GM19193 (cell line): ENCODE results near the gene MANBA.

Experiments
- POLR2A ChIP-seq: IDR thresholded peaks from 4 replicates; pipeline ENCODE4 v1.6.1; 2011; ENCODE audit not compliant: insufficient read depth, insufficient read length; ENCODE audit errors: extremely low read depth

Gene MANBA

DNA sequence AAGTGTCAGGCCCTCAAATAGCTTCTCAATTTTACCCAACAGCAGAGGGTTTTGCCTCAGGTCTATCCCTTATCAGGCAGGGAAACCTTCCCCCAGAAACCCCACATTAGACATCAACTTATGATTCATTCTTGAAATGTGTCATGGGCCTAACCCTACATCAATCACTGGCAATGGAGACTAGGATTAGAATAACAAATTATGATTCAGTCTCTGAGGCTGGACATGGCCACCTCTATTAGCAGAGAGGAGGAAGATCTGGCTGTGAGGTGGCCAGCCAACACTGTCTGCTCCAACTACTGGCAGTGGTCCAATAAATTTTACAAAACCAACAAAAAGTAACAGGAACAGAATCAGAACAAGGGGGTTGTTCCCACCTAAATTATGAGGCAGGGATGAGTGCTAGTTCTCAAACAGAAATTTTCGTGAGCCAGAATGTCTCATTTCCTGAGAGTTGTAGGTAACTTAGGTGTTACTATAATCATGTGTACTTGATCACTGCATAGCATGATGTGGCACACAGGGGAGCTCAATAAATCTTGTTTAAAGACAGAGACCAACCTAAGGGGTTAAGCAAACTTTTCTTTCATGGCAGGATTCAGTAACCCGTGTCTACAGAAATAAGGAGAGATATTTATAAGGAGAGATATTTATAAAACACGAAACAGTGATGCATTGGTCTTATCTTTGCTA, 132.8 kb downstream of the MANBA start:
- TF ChIP-seq POLR2A, result no peak

DNA sequence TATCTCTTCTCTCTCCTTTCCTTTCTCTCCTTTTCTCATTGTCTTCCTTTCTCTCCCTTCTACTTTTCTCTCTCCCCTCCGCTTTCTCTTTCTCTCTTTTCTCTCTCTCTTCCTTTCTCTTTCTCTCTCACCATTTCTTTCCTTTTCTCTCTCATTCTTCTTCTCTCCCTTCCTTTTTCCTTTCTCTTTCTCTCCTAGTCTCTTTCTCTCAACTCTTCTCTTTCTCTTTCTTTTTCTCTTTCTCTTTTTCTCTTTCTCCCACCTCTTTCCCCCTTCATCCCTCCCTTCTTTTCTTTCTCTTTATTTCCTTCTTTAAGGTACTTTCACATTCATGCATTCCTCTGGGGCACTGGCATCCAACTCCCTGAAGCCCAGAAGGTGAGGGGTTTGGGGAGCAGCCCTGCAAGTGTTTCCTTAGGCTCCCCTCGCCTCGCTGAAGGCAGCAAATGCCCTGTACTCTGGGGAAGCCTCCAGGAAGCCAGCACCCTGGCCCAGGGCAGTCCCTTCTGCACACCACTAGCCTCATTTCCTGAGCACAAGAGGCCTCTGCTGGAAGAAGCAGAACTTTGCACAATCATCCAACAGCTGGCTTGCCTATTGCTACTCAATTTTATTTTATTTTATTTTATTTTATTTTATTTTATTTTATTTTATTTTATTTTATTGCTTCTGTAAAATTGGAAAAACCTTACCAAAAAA, 135.4 kb downstream of the MANBA start:
- TF ChIP-seq POLR2A, result no peak

DNA sequence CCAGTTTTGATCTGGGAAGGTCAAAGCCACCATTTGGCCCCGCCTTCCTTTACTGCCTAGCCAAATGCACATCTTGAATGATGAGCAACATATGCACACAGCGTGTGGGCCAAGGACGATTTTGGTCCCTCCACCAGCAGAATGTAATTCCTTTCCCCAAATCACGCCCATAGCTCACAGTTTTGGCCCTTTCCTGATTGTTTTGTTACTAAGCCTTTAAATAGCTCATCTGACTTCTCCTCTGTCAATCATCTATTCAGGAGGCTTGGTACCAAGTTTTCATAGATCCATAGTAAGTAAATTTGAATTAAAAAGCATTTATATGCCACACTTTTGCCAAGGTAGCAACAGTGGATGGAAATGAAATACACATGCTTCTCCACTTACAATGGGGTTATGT, 136.3 kb downstream of the MANBA start:
- no peak for TF ChIP-seq POLR2A

DNA sequence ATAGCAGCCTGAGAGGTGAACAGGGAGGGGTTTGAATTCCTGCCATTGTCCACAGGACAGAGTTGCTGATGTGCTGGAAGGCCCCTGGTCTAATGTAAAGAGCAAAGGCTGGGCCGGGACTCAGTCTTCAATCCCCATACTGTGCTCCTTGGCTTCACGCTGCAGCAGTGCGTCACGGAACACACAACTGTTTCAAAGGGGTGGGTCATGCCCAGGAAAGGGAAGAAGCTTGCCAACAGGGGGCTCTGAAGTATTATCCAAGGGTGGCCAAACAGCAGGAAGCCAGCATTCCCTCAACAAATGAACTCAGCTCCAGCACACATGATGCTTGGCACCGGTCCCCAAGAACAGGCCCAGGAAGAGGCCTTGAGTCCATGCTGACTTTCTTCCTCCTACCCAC, 137.1 kb downstream of the MANBA start:
- TF ChIP-seq POLR2A, result no peak

DNA sequence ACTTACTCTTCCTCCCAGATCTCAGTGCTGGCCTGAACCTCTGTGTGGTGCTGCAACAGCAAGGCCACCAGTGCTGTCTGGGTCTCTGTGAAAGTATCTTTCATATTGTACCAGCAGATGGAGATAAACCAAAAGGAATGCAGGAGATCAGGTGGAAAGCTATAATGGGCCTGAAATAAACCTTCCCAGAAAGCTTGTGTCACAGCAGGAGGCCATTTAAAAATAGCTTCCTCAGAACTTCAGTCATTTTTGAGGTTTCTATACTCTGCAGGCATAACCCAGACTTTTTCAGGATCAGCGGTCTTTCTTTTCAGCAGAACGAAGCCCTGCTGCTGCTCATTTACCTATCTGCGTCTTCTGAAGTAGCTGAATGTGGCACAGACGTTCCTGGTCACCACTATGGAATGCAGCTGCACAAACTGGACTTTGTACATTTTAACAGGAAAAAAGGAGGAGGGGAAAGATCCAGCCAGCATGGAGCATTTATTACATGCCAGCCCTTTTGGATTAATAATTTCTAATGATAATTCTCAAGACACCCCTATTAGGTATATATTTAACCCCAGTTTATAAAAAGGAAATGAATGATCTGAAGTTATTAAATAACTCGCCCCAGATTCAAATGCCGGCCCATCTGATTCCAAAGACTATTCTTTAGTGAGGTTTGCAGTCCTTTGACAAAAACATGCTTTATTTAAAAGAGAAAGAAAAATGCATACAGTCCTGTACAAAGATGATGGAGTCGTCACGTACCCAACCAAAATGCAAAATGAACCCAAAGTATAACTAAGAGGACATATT, 139.9 kb downstream of the MANBA start:
- TF ChIP-seq POLR2A, result no peak

DNA sequence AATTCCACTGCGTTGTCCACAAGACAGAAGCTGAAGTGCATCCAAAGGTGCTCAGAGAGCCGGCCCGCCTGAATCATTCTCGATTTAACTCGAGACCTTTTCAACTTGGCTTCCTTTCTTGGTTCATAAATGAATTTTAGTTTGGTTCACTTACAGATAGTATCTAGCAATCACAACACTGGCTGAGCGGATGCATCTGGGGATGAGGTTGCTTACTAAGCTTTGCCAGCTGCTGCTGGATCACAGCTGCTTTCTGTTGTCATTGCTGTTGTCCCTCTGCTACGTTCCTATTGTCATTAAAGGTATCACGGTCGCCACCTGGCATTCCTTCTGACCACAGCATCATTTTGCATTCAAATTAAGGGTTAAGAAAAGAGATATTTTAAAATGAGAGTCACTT, 144.1 kb downstream of the MANBA start:
- no peak for TF ChIP-seq POLR2A

DNA sequence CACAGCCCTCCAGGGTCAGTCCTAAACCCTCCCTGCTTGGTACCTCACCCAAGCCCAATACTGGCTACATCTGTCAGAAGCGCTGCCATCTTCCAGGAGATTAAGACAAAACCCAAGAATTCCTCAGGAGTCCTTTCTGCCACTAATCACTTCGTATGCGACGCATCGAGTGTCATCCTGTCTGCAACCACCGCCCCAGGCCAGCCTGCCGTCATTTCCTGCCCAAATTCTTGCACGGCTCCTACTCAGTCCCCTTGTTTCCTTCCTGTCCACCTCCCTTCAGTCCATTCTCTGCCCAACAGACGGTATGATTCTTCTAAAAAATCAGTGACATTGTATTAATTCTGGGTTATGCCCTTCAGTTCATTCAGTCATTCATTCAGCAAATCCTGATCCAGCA, 146.0 kb downstream of the MANBA start:
- TF ChIP-seq POLR2A, result no peak

DNA sequence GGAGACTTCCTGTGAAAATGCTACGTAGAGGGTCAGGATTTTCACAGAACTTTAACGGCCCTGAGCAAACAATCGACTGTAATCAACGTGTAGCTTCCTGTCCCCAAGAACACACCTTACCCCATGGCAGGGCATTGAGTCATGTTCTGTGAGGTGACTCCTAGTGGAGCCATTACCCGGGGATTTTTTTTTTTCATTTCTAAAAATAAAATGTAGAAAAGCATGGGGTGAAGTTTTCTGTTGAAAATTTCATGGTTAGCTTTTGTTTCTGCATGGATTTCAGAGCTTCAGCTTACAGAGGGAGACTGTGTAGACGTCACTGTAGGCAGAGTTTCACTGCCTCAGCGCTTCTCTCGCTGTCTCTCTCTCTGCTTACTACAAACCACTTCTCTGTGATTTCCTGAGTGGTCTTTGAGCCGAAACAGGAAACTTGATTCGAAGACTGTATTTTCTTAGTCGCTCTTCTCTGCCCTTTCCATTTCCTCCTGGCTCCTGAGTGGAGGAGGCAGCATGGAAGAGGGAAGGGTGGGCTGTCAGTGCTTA, 147.9 kb downstream of the MANBA start:
- no peak for TF ChIP-seq POLR2A

DNA sequence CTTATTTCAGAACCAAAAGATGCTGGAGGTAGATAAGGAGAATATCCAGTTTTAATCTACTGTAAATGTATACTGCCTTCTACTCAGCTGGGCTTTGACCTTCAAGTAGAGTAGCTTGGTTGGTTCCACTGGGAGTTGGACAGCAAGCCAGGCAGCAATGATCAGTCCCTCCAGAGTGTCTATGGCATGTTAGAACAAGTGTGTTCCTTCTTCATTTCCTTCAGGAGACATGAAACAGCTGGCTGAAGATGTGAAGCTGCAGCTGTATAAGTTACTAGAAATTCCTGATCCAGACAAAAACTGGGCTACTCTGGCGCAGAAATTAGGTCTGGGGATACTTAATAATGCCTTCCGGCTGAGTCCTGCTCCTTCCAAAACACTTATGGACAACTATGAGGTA, 148.6 kb downstream of the MANBA start:
- no peak for TF ChIP-seq POLR2A

DNA sequence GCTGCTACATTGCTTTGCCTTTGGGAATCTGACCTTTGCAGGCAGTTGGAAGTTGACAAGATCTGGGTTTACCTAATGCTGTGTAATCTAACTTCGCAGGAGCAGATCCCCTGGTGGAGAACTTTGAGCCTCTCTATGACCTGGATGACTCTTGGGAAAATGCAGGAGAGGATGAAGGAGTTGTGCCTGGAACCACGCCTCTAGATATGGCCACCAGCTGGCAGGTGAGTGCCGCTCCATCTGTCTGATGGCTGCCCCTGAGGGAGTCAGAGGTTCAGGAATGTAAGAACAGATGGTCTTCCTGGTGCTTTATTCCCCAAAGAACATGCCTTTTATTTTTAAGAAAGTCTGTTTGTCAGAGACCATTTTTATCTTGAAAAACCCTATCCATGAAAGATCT, 150.3 kb downstream of the MANBA start:
- TF ChIP-seq POLR2A, result no peak

DNA sequence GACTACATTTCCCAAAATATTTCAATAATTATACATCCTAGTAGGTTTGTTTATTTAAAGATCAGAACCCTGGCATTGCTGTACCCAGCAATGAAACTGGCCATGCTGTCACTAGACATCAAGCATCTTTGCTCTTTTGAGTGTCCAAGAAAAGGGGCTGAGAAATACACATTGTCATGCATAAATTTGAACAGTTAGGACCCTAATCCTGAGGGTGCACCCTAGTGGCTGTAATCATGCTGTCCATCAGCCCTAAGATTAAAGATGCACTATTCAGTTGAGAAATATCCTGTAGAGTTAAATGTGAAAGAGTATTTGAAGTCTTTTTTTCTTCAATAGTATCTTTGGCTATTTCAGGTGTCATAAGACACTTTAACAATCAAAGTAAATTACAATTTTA, 150.8 kb downstream of the MANBA start:
- no peak for TF ChIP-seq POLR2A

DNA sequence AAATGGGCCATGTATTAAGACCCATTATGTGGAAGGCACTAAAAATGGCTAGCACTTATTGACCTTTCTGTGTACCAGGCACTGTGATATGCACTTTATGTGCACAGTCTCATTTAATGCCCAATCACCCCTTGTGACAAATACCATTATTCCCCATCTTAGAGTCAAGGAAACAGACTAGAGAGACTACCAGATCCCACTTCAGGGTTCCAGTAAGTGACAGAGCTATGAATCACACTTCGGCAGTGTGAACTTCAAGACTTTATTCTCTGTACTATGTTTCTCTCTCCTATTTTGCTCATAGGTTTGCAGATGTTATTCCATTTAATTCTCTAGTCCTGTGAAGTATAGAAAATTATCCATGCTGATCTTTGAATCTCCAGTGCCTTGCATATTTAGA, 152.6 kb downstream of the MANBA start:
- TF ChIP-seq POLR2A, result no peak

DNA sequence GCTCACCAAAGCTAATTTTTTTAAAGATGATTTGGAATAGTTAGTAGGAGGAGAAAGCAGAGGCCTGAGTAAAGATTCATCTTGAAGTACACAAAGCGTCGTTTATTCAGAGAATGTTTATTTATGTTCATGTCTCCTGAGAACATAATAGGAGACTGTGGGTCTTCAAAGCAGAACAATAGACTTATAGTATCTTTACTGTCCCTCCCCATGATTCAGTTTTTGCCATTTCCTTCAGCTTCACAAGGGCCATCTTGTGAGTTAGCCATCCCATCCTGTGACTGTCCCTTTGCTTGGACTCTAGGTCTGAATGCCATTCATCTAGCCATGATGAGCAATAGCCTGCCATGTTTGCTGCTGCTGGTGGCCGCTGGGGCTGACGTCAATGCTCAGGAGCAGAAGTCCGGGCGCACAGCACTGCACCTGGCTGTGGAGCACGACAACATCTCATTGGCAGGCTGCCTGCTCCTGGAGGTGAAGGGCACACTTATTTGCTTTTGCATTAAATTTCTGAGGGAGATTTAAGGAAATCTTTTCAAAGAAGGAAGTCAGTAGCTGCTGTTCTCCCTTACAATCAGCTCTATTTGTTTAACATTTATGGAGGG, 153.8 kb downstream of the MANBA start:
- no peak for TF ChIP-seq POLR2A

DNA sequence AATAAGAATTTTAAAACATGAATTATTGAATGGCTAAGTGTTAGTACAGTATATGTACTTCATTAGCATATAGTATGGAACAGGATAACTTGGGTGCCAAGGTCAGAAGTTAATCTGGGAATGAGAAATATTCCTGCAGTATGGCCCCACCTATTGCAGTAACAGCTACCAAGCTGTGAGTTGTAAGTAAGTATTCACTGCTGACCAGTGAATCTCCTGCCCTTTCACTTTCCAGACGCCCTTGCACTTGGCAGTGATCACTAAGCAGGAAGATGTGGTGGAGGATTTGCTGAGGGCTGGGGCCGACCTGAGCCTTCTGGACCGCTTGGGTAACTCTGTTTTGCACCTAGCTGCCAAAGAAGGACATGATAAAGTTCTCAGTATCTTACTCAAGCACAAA, 154.5 kb downstream of the MANBA start:
- TF ChIP-seq POLR2A, result no peak
